Measurements from ENCODE around the gene VPS39. TPM values are rescaled to one million over a fixed set of nuclear protein-coding genes. Genes with fewer than 3 reads are reported as not detected.

Gene VPS39
- total and polyA plus RNA-seq, 2 of the 8 experiments (the other 6 are each of a cell fraction or from before 2014, with no cell fraction given), result 34.4 to 36.6 TPM

DNA sequence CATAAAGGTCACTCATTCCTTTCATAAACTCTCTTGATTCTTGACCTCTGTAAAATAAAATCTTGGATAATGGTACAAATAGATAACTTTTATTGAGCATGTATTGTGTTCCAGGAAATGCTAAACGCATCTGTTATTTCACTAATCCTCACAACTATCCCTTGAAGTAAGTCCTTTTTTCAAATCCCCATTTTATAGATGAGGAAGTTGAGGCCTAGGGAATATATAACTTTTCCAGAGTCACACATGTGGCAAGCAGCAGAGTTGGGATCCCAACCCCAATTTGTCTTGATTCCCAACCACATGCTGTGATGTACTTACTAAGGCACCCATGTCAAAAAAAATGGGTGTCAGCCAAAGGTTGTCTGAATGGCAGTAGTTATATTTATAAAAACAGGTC, 6.3 kb downstream of the VPS39 start:
- Histone ChIP-seq H3K79me1 (ENCODE audit: low read depth, low read length) (peaks cover 8% of the 10 kb centered on the region; the same call in 1 of the 2 replicates), H3K4me3 (ENCODE audit: extremely low read depth in 1 of 4, insufficient read depth in 2 of 4, low read depth in 3 of 4, low read length in 4 of 4) (no peak overlapping the region), H3K23me2 (ENCODE audit: low read depth, low read length) (no peaks in the 10 kb centered on the region), H2BK120ac (replicated peaks; ENCODE audit: low read depth, low read length) (no peak overlapping the region), H4K5ac (ENCODE audit: insufficient read length, low read depth, low read length) (no peak overlapping the region), H3K79me2 (ENCODE audit: control insufficient read depth in 1 of 2, insufficient read depth in 2 of 2, low read length in 2 of 2) (peaks cover 0 to 8% of the 10 kb centered on the region in 2 experiments; a peak in 2 of 4 replicates), H2AK5ac (ENCODE audit: low read depth, low read length) (no peak overlapping the region), H3K14ac (ENCODE audit: insufficient read length) (no peak overlapping the region), H2BK15ac (ENCODE audit: low read length) (no peak overlapping the region), H2BK20ac (ENCODE audit: low read length) (no peak overlapping the region), H2BK12ac (ENCODE audit: low read depth, low read length) (no peak overlapping the region), H3K27ac (ENCODE audit: low read depth, low read length) (no peak overlapping the region), H3K56ac (replicated peaks; ENCODE audit: insufficient read length, low read depth, low read length) (no peak overlapping the region), H3K23ac (ENCODE audit: insufficient read length) (no peak overlapping the region), H4K91ac (replicated peaks; ENCODE audit: insufficient read length, low read length) (no peak overlapping the region), H3K9ac (replicated peaks in 1 of 4; ENCODE audit: extremely low read depth in 1 of 4, low read depth in 3 of 4, low read length in 3 of 4) (no peak overlapping the region), H4K8ac (ENCODE audit: extremely low read depth, insufficient read depth, low read length) (no peak overlapping the region), H2AFZ (ENCODE audit: low read length) (no peak overlapping the region), H3K4ac (replicated peaks; ENCODE audit: insufficient read length, low read depth, low read length) (no peak overlapping the region), H3K36me3 (ENCODE audit: control insufficient read depth in 2 of 4, insufficient read depth in 4 of 4, low read length in 3 of 4) (peaks cover 0 to 10% (median 0%) of the 10 kb centered on the region in 4 experiments; a peak in 2 of 8 replicates), H4K20me1 (replicated peaks in 1 of 2; ENCODE audit: control insufficient read depth in 1 of 2, insufficient read depth in 2 of 2, low read length in 2 of 2) (peaks cover 0 to 3% of the 10 kb centered on the region in 2 experiments), H3K18ac (ENCODE audit: extremely low read depth, low read length) (no peak overlapping the region), H3K27me3 (replicated peaks in 1 of 4; ENCODE audit: control insufficient read depth in 3 of 4, extremely low read depth in 1 of 4, insufficient read depth in 3 of 4, low read length in 3 of 4) (no peaks in the 10 kb centered on the region), H3K4me2 (ENCODE audit: insufficient read depth in 1 of 2, low read depth in 2 of 2, low read length in 2 of 2) (no peak overlapping the region), H2BK5ac (ENCODE audit: low read depth, low read length) (no peak overlapping the region), H3K9me3 (ENCODE audit: insufficient read depth in 2 of 2, low read depth in 1 of 2, low read length in 1 of 2) (no peaks in the 10 kb centered on the region), H3K4me1 (replicated peaks in 1 of 4; ENCODE audit: control insufficient read depth in 3 of 4, insufficient read depth in 4 of 4, low read length in 3 of 4) (no peaks in the 10 kb centered on the region)
- DNase-seq (ENCODE audit: low read depth in 1 of 2, low spot score in 2 of 2) (no peak), FAIRE-seq (no peak)
- POLR2A ChIA-PET (ENCODE audit: partially characterized antibody), result interaction anchor here (1.6 kb wide), 1 partner anchor 10 kb away, joined by 4 read pairs; no protein-coding TSS in a partner anchor
- CTCF ChIA-PET (ENCODE audit: partially characterized antibody), result no interaction called here
- 100% methylated on average over 1 of the region's 1 CpG; no CpG with 5 or more reads in 1 of the 2 experiments for WGBS, 2 experiments (ENCODE audit: extremely low coverage in 1 of 2, insufficient coverage in 1 of 2, insufficient read length in 1 of 2, insufficient replicate concordance in 2 of 2, low coverage in 1 of 2, low lambda C conversion rate in 2 of 2, missing lambda C conversion rate in 1 of 2)
- TF ChIP-seq CBX5 (IDR thresholded peaks at IDR 0.05; ENCODE audit: low read depth, low read length) (no peak), SIN3A (conservative IDR thresholded peaks at IDR 0.05 in 1 of 2, IDR thresholded peaks at IDR 0.05 in 1 of 2; ENCODE audit: low read depth in 1 of 2, low read length in 2 of 2) (no peak), MAFK (IDR thresholded peaks at IDR 0.05; ENCODE audit: low read depth, low read length) (no peak), SIX5 (IDR thresholded peaks at IDR 0.05; ENCODE audit: low read depth, low read length) (no peak), EP300 (IDR thresholded peaks at IDR 0.05; ENCODE audit: borderline replicate concordance in 1 of 2, low read depth in 2 of 2, low read length in 2 of 2) (no peak), NANOG (IDR thresholded peaks at IDR 0.05; ENCODE audit: insufficient read depth, low read depth, low read length, poor library complexity, severe bottlenecking) (no peak), JUND (IDR thresholded peaks at IDR 0.05; ENCODE audit: low read length) (no peak), CTBP2 (IDR thresholded peaks at IDR 0.05; ENCODE audit: borderline replicate concordance, insufficient read depth, insufficient read length, low read length) (no peak), BACH1 (IDR thresholded peaks at IDR 0.05; ENCODE audit: low read length) (no peak)
- TF ChIP-seq, protein P1, sequence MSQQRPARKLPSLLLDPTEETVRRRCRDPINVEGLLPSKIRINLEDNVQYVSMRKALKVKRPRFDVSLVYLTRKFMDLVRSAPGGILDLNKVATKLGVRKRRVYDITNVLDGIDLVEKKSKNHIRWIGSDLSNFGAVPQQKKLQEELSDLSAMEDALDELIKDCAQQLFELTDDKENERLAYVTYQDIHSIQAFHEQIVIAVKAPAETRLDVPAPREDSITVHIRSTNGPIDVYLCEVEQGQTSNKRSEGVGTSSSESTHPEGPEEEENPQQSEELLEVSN (IDR thresholded peaks at IDR 0.05), result no peak
